ENCODE results near the gene SRCIN1. TPM values are rescaled to one million over a fixed set of nuclear protein-coding genes. Genes with fewer than 3 reads are reported as not detected.
"Not testable (repeated sequence)": the region's sequence is repeated elsewhere in the genome, so short reads cannot be mapped to it uniquely, and the experiment has no call there.

The SRCIN1 gene
- total RNA-seq, 1 donor from 2014 or later = 0.14 TPM

DNA sequence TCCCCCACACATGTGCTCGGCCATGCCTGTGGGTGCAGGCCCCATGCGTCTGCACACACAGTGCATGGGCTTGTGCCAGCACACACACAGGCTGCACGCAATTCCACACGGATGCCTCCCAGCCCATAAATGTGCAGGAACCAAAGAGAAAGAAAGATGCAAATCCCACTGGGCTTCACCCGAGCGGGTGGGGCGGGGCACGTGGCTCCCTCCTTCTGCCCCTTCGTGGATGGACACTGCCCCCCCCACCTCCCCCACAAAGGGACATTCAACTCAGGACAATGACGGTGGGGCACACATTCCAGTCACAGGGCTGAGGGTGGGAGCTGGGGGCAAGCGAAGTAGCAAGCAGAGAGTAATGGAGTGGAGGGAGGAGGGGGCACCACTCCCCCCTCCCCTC, 74.9 kb downstream of the SRCIN1 start:
- intact Hi-C loops (cut with micrococcal nuclease) = not testable (repeated sequence)

DNA sequence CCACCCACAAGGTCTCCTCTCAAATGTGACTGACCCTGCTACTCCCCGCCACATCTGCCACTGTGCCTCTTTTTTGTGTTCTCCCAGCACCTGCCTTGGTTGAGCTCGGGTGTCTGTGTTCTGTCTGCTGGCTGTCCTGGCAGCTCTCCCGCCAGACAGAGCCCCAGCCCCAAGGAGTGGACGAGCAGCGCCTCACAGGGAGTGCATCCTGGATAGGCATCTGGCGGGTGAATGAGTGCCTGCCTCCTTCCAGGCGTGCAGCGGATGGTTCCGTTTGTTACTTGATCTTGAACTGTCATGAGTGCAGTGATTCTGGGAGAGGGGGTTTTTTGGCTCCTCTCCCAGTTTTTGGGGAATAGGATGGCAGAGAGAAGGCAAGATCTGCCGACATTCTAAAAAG, 77.6 kb downstream of the SRCIN1 start:
- intact Hi-C loops (cut with micrococcal nuclease) = not testable (repeated sequence)

DNA sequence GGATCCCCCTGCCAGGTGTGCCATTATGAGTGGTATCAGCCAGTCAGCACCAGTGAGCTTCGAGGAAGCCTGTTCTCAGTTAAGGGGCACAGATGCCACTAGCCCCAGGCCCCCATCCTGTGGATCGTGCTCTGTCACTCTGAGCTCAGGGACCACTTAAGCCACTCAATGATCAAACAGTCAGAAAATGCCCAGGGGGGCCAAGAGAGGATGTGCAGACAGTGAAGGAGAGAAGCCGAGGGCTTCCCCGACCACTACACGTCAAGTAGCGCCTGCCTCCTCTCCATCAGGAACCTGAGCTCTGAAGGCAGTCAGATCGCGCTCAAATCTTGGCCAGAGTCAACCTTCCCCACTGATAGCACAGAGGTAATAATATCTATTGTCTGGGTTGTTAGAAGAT, 79.2 kb downstream of the SRCIN1 start:
- intact Hi-C loops (cut with micrococcal nuclease) = not testable (repeated sequence)

DNA sequence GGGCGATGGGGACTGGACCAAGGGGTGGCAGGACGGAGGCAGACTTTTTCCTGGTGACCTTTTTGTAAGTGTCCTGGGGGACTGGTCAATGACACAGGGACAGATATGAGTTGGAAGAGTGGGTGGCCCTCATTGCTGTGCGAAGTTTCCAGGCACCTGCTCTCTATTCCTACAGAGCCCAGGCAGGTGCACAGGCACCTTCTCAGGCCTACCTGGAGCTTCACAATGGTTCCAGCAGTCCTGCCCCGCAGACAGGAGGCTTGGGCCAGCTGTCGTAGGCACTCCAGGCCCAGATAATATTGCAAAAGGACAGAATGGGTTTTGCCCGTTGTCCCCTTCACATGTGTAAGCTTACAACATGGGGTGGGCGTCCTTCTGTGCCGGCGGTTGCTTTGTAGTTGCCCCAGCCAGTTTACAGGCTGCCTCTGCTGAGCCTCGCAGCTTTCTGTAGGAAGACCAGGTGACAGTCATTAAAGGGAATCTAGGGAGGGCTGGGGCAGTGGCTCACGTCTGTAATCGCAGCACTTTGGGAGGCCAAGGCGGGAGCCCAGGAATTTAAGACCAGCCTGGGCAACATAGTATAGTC, 93.2 kb downstream of the SRCIN1 start:
- intact Hi-C loops (cut with micrococcal nuclease) = no loop called here

DNA sequence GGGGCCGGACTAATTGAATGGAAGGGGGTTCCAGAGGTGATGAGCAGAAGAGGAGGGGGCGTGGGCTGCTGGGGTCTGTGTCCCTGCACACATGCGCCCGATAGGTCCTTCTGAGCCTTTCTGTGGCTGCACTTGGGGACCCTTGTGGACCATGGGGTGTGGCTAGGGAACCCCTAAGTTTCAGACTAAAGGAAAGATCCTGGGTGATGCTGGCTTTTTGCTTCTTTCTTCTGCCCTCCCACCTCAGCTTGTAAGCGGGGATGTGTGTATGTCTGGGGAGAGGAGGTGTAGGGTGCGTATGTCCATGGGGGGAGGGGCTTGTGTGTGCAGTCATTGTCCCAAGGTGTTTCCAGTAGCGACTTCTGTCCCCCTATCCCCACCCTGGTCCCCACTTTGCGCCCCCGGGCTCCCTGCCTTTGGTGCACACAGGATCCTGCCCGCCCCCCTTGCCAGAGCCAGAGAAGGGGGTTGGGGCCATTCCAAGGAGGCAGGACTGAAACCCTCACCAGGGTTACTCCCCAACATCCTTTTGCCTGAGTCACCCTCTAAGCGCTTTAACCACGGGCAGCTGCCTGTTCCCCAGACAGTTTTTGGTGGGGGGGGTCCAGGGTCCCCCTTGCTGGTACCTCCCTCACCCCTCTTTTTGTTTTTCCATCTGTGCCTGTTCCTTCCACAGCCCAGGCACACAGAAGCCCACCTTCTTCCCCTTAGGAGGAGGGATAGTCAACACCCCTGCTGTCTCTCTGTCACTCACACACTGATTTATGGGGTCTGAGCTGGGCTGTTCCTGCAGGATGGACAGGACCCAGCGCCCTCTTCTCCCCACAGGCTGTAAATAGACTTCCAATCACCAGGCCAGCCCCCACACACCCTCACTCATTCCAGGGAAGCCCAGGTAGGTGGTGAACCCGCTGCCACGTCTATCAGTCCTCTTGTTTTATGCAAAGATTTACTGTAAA, 94.3 kb downstream of the SRCIN1 start:
- intact Hi-C loops (cut with micrococcal nuclease) = no loop called here

DNA sequence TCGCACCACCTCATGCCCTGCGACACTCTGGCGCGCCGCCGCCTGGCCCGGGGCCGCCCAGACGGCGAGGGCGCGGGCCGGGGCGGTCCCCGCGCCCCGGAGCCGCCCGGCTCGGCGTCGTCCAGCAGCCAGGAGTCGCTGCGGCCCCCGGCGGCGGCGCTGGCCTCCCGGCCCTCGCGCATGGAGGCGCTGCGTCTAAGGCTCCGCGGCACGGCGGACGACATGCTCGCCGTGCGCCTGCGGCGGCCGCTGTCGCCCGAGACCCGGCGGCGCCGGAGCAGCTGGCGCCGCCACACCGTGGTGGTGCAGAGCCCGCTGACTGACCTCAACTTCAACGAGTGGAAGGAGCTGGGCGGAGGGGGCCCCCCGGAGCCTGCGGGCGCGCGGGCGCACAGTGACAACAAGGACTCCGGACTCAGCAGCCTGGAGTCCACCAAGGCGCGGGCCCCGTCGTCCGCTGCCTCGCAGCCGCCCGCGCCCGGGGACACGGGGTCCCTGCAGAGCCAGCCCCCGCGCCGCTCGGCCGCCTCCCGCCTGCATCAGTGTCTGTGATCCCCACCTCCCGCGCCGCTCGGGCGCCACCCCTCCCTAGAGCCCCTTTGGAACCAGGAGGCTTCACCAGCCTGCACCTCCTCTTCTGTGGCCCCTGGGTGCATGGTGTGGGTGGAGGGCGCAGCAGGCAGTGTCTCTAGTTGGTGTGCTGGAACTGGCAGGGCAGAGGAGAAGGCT, 95.2 kb downstream of the SRCIN1 start:
- intact Hi-C loops (cut with micrococcal nuclease) = no loop called here

DNA sequence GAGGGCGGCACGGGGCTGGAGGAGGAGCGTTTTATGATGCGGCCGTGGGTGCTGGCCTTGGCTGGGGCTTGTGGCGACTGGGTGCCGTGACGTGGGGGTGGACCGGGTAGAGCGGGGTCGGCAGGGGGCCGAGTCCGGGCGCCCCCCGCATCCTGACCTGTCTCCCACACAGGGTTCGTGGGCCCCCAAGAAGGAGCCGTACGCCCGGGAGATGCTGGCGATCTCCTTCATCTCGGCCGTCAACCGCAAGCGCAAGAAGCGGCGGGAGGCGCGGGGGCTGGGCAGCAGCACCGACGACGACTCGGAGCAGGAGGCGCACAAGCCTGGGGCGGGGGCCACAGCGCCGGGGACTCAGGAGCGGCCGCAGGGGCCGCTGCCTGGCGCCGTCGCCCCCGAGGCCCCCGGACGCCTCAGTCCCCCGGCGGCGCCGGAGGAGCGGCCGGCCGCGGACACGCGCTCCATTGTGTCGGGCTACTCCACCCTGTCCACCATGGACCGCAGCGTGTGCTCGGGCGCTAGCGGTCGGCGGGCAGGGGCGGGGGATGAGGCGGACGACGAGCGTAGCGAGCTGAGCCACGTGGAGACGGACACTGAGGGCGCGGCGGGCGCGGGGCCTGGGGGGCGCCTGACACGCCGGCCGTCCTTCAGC, 95.9 kb downstream of the SRCIN1 start:
- intact Hi-C loops (cut with micrococcal nuclease) = no loop called here

DNA sequence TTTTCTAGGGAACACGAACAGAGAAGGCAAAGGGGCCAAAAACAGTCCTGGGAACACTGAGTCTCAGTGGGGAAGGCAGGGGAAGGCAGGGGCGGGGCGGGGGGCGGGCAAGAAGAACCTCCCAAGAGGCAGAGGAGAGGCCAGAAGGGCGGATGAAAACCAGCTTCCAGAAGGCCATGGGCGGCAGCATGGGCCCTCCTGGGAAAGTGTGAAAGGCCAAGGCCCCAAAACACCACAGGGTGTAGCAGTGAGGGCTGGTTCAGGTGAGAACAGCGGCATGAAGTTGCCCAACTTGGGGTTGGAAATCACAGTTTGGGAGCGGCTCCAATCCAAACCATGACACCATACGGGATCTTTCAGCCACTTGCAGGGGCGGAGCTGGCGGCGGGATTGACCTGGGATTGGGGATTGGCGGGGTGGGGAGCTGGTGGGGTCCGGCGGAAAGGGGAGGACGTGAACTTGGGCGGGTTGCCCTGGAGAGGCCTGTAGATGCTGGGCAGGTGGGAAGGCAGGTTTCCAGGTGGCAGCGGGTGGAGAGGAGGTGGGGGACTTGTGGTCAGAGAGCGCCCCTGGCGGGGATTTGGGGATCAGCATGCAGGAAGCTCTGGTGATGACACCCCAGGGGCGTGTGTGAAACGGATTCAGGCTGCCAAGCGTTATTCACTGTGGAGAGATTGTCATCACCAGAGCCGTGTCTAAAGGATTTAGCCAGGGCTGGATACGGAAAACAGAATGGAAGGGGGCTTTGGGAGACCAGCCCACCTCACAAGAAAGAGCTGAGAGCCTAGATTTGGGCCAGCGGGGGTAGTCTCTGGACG, 96.6 kb downstream of the SRCIN1 start:
- intact Hi-C loops (cut with micrococcal nuclease) = no loop called here

DNA sequence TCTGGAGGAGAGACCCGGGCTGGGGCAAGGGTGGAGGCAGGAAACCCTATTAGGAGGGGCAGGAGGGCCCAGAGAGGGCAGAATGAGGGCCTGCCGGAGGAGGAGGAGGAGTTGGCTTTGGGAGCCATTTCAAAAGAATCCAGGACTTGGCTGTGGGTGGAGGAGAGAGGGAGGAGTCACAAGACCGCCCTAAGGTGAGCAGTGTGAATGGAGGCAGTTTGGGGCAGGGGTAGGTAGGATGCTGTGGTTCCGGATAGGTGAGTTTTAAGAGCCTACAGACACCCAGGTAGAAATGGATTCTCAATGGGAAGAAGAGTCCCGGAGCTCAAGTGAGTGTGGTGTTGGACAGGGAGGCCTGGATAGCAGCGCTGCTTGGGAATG, 97.2 kb downstream of the SRCIN1 start:
- intact Hi-C loops (cut with micrococcal nuclease) = no loop called here

DNA sequence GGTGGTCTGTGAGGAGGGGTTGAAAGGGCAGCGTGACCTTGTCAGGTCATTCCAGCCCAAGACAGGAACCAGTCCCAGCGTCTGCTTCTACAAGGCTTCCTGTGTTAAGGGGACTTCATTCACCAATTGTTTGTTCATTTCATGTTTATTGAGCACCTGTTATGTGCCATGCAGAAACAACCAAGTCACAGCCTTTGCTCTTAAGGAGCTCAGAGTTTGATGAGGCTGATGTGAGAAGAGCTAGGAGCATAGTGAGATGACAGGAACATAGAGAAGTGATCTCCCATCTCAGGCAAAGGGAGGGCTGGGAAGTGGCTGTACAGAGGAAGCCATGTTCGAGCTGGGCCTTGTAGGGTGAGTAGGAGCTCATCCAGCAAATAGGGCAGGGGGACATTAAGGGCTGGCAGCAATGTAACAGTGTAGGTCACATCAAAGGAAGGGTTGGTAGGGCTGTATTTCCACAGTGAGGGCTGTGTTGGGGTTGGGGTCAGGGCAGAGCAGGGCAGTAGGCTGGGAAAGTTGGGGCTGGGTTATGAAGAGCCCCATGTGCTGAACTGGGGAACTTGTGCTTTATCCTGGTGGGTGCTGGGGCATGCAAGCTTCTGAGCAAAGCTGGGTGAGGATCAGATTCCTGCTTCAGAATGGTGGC, 97.7 kb downstream of the SRCIN1 start:
- intact Hi-C loops (cut with micrococcal nuclease) = no loop called here

DNA sequence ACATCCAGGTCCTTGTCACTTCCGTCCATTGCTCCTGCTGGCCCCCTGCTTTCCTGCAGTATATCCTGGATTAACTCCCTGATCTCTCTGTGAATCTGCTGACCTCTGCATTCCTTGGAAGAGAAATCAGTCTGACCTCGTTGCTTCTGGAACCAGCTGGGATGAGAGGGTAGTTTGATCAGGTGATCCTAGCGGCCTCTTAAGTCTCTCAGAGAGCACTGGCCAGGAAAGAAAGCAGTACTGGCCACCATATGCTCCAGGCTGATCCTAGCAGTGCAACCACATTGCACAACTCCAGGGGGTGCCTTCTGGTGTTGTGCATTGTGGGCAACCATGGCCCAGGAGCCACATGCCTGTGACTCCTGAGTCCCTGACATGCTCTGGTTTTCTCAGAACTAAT, 98.3 kb downstream of the SRCIN1 start:
- intact Hi-C loops (cut with micrococcal nuclease) = no loop called here

DNA sequence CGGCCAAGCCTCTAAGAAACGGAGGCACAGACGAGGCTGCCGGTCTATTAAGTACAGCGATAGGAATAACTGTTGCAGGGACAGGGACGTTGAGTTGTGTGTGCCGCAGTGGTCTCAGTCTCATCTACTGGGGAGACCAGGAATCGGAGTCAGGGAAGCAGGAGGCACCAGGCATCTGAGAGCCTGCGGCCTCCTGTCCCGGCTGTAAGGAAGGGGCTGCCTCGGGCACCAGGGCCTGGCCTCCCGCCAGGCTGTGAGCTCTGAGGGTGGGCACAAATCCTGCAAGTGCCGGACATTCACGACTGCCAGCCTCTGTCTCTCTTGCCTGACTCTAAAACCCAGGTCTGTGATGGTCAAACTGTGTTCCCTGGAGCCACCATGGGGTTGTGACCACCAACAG, 101.5 kb downstream of the SRCIN1 start:
- intact Hi-C loops (cut with micrococcal nuclease) = no loop called here

DNA sequence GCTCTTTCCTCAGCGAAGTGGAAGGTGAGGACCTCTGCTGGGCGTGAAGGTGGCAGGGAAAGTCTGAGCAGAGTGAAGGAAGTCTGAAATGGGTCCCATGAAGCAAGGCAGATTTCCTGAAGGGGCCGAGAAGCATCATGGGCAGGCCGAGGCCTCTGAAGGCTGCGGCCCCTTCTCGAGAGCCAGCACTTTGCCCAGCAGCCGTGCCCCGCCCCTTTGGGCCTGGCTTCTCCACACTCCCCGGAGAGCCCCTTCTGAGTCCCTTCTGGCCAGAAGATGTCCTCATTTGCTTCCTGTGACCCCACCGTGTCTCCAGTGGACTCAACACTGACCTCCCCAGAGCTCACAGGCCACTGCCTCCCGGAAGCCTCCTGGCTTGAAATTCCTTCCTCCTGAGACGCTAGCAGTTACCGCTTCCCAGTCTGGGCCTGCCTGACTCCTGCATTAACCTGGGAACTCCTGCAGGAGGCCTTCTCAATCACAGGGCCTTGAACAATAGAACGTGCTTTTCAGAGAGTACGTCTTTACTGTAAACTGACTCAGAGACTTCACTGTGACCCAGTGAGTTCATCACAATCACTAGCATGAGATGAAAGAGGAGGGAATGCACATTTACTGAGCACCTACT, 102.4 kb downstream of the SRCIN1 start:
- intact Hi-C loops (cut with micrococcal nuclease) = not testable (repeated sequence)

DNA sequence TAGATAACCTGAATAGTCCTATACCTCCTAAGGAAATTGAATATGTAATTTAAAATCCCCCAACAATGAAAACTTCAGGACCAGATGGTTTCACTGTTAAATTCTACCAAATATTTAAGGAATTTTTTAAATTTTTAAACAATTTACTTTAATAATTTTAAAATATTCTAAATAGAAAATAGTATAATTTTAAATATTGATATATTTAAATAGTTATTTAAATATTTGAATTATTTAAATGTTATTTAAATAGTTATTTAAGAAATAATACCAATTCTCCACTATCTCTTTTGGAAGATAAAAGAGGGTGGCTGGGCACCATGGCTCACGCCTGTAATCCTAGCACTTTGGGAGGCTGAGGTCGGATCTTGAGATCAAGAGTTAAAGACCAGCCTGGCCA, 104.0 kb downstream of the SRCIN1 start:
- intact Hi-C loops (cut with micrococcal nuclease) = not testable (repeated sequence)

DNA sequence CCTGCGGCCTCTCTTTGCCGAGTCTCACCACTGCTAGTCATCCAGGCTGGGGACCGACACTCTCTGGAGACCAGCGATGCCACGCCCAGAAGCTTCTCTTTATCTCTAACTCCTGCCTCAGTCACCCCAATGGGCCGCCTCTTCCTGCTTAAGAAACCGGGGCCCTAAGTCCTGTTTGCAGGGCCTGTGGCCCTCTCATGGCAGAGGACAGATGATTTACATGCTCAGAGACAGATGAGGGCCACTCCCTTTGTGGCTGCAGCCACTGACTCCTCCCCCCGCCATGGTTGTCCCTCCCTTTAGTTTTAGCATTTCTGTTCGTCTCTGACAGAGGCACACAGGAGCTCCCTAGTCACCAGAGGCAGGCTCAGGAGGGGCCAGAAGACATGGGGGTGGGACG, 106.5 kb downstream of the SRCIN1 start:
- intact Hi-C loops (cut with micrococcal nuclease) = not testable (repeated sequence)

DNA sequence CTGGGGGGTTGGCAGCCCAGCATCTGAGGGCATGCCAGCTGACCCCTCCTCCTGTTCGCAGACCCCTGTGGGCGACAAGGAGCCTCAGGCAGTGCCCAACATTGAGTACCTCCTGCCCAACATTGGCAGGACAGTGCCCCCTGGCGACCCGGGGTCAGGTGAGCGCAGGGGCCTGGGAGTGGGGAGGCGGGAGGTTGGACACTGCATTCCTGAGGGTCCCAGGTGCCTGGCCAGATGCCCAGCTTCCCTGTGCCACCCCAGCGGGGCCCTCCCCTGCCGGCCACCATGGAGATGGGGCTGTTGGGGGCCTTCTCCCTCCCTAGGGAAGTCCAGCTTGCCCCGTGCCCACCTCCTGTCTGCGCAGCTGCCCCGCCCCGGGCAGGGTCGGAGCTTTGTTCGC, 107.4 kb downstream of the SRCIN1 start:
- intact Hi-C loops (cut with micrococcal nuclease) = no loop called here

DNA sequence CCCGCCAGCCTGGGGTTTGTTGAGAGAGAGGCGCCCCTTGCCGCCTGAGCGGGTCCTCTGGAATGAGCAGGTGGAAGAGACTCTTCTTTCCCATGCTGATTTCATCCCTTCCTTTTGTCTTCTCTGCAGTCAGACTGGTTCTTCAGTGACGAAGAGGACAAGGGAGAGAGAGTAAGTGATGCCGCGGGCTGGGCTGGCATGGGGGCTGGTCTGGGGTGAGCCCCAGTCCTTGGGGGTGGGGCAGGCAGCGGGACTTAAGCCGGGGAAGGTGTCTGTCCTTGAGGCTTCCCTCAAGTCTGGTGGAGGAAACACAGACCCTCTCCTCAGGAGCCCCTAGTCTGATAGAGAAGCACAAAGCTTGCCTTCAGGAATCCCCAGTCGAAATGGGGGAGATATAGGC, 108.1 kb downstream of the SRCIN1 start:
- intact Hi-C loops (cut with micrococcal nuclease) = not testable (repeated sequence)

DNA sequence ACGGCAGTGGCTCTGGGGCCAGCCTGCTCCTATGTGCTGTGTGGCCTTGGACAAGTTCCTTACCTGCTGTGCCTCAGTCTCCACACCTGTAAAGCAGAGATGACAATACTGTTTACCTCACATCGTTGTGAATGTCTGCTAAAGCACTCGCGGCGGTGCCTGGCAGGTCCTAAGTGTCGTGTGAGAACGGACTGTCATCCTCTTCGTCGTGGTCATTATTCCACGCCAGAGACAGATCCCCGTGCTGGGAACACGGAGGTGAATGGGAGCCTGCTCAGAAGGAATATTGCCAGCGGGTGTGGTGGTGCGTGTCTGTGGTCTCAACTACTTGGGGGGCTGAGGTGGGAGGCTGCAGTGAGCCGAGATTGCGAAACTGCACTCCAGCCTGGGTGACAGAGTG, 111.6 kb downstream of the SRCIN1 start:
- intact Hi-C loops (cut with micrococcal nuclease) = loop anchor here (5.0 kb wide), 2 partner anchors 52 to 67 kb away; partner anchors contain the start of gene ARHGAP23
